HG02943 (cell line): ENCODE measurements around the gene ABCC3.
"Not testable (repeated sequence)": the region's sequence is repeated elsewhere in the genome, so short reads cannot be mapped to it uniquely, and the experiment has no call there.

Source experiments
- ATAC-seq: cut with Tn5 transposase; IDR thresholded peaks from one replicate; pipeline ENCODE4 v1.9.1; 2021; ENCODE audit warnings: mild to moderate bottlenecking, low read depth, moderate library complexity; ENCODE audit not compliant: unreplicated experiment

Gene ABCC3

DNA sequence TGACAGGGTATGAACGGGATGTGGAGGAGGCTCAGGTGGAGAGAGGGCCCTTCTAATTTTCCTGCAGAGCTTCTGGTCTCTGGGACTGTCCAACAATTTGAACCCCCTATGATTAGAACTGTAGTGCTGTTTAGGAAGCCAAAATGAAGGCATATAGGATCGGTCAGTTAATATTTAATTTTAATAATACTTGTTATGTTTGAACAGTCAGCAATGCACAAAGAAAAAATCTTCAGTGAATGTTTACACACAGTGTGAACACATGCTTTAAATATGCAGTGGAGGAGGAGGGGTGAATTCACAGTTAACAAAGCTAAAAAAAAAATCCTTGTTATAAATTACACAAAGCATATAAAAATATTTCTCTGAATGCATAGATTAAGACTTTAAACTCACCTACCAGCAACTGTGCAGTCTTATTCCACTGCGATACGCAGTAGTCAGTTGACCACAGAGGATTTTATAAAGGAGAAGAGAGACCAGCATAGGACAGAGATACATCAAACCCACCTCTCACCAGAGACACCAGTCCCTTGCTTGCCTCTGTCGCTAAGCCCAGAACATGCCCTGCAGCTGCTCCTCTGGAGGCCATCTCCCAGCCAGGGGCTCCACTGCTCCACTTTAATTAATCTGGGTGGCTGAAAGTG, 58.5 kb downstream of the ABCC3 start:
- no peak for ATAC-seq

DNA sequence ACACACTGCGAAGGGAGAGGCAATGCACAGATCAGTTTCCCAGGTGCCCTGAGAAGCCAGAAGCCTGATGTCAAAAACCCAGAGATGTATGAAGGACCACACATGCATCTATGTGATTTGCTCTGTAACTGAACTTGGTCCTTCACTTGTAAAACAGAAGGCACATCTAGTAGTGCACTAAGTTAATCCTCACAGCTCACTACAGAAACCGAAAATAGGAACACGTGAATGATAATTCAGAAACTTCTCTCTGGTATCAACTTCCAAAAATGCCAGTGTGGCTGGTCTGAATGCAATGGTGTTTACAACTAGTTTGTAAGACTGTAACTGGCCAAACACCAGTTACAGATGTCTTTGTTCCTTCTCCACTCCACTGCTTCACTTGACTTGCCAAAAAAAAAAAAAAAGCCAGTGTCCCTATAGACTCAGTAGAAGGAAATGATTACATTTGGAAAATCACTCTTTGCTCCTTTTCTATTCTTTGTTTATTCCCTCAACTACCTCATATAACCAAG, 61.7 kb downstream of the ABCC3 start:
- ATAC-seq, result no peak

DNA sequence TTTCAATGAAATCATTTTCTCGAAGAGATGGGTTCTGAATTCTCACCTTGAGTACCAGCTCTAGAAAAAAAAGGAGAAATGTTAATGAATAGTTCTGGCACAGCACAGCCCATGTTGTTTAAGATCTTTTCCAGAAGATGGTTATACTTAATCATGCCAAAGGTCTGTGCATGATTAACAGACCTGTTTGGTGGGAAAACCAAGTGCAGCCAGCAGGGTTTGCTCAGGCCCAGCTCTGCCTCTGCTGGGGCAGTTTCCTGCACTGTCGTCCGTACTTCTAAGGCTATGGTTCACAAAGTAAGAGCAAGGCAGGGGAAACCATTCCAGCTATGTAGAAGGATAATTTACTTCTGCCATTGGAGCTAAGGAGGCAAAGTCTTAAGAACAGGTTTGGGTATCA, 62.4 kb downstream of the ABCC3 start:
- ATAC-seq, result no peak

DNA sequence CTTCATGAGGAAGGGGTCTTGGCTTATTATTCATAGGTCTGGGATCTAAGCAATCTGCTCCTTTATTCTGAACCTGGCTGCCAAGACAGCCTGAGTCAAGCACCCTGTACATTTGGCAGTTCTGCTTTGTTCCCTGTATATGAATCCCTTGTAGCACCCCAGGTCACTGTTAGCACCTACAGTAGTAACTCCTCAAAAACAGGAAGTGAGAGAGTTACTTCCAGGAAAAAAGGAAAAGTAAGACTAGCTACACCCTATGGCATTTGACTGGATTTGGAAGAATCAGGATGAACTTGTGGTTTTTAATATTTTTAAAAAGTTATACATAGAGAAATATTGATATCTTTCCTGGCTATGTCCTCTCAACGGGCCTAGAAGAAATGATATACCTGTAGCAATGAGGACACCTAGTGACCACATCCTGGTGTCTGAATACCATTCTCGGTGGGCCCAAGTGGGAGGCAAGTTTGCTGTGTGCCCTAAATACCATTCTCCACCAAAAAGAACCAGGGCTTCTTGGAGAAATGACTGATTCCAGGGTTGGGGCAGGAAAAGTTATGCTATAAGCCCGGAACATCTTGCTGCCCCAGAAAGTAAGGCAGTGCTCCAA, 63.1 kb downstream of the ABCC3 start:
- ATAC-seq, result no peak

DNA sequence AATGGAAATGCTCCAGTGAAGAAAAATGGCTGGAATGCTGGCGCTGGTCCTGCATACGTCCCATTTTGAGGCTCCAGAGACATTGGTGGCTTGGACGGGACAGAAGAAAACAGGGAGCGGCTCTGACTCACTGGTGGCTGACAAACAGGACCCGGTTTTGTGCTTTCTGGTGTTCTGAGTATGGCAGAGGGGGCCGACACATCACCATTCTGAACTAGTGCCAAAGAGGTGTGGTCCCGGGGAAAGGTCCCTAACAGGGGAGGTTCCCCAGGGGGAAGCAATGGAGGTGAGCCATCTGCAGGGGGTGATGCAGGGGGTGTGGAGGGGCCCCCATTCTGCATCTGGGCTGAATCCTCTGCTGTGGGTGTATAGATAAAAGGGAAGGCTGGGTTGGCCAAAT, 64.7 kb downstream of the ABCC3 start:
- ATAC-seq, result no peak

DNA sequence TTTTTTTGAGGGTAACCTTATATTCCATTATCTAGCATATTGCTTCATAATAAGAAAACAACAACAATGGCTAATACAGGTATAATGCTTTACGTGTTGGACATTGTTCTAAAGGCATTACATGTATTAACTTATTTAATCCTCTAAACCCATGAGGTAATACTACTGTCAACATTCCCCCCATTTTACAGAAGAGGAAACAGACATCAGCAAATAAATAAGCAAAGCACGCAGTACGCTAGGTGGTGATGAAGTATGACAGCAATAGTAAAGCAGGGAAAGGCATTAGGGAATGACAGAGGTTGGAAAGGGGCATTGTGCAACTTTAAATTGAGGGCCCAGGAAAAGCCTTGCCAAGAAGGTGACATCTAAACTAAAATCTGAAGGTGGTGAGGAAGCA, 68.5 kb downstream of the ABCC3 start:
- no peak for ATAC-seq

DNA sequence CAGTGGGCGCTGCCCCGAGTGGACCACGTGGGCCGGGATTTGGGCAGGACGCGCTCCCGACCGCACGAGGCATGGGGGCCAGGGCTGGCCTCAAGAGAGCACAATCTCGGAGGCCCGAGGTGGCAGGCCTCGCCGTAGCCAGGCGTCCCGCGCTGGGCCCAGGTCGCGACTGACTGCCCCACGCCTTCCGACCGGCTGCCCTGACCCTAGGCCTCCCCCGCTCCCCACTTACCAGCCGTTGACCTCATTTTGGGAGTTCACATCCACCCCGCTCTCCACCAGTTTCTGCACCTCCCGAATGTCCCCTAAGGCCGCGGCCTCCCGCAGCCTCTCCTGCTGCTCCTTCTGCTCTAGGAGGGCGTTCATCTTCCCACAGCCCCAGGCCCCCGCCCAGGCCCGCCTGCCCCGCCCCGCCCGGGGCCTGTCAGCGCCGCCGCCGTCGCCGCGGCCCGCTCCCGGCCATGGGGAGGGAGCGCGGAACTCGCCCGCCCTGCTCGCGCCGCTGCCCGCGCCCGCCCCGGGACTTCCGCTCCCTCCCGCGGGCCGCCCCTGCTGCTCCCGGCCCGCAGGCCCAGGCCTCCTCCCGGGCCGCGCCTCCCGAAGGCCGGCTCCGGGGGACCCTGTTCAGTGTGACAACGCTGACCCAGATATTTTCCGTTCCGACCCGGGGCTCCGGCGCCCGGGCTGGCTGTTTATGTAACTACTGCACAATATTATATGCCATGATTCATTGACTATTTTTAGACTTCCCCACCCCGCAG, 72.8 kb downstream of the ABCC3 start, which contains the start of gene ANKRD40:
TSS of gene ANKRD40 (minus strand) at position 626 of the 761 bp plus-strand sequence. CDS start at position 366, 260 bp downstream.
- peak; percentile 72 for ATAC-seq

DNA sequence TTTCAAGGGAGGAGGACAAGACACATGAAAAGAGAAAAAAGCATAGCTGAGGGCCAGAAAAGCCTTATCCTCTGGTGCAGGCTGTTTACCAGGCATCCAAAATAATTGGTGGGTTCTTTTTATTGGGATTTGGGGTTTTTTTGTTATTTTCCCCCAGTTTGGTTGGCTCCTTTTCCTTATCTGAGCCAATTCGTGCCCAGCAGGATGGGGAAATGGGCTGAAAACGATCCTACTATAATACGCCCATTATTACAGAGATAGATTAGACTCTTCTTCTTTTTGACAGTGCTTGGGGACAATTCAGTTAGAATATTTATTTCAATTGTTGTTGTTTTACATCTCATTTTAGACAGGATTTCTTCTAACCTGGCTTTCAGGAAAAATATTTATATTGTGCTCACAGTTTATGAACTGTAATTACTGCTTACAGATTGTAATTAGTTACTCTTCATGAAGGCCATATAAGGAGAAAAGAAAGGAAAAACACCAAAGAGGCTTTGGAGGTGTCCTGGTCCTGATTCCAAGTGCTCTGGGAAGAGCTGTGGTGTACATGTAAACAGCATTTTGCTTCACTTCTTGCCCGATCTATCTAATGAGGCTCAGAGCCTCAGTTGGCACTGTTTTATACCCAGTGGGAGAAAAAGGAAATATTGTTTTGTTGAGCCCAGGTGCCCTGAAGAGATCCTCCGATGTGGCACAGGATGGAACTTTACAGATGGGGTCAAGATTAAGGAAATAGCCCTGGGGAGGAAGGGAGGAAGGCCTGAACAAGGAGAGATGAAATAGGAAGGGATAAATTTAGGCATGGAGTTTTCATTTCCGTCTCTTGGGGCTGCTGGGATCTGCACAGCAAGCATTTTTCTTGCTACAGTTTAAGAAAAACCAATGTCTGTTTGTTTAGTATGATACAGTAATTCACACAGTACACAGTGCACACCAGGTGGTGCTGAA, 73.6 kb downstream of the ABCC3 start:
- ATAC-seq, result no peak

DNA sequence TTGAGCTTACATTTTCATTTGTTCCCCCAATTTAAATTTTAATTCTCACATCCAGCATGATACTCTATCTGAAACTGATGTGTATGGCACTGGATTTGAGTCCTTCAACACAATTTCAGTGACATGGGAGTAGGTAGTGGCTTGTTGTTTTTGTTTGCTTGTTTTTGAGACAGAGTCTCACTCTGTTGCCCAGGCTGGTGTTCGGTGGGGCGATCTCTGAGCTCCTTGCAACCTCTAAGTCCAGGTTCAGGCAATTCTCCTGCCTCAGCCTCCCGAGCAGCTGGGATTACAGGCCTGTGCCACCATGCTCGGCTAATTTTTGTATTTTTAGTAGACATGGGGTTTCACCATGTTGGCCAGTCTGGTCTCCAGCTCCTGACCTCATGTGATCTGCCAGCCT, 74.4 kb downstream of the ABCC3 start:
- not testable (repeated sequence) for ATAC-seq

DNA sequence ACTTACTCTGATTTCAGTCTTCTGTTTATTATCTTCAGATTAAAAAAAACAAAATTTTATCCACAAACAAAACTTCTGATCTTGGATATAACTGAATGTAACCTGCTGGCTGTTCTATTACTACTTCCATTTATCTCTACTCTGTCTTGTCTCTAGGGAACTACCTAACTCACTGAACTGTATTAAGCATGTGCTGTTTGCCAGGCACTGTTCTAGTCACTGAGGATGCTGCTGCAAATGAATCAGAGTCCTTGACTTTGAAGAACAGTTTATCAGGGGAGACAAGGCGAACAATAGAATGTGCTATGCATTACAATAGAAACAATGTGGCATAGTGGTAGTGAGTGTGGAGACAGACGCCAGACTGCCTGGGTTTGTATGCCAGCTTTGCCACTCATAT, 75.3 kb downstream of the ABCC3 start:
- ATAC-seq, result no peak

DNA sequence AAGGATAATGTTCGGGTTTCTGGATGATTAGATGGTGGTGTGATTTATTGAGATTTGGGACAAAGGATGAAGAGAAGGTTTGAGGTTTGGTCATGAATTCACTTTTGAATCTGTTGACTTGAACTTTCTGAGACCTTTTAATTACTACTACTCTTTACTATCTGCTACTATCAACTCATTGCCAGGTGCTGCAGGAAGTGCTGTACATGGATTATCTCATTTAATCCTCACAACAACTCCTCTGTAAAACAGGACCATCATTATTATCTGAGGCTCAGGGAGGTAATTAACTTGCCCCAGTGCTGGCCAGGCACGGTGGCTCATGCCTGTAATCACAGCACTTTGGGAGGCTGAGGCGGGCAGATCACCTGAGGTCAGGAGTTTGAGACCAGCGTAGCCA, 76.0 kb downstream of the ABCC3 start:
- no peak for ATAC-seq

DNA sequence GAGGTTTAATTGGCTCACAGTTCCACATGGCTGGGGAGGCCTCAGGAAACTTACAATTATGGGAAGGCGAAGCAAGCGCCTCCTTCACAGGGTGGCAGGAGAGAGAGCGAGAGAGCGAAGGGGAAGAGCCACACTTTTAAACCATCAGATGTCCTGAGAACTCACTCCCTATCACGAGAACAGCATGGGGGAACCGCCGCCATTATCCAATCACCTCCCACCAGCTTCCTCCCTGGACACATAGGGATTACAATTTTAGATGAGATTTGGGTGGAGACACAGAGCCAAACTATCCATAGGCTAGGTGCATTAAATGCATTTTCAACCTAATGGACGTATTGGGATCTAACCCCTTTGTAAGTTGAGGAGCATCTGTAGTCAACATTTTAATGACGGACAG, 78.0 kb downstream of the ABCC3 start:
- ATAC-seq, result no peak

DNA sequence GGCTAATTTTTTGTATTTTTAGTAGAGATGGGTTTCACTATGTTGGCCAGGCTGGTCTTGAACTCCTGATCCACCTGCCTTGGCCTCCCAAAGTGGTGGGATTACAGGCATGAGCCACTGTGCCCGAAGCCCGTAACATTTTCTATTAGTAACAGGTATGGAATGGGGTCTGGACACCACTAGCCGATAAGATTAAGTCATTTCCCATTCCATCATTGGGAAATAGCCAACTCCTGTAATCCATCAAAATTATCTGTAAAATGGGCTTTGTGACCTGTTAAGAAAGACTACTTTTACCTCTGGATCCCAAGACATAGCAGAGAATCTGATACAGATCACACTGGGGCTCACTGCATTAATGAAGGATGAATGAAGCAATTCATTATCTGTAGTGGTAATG, 80.8 kb downstream of the ABCC3 start:
- no peak for ATAC-seq

DNA sequence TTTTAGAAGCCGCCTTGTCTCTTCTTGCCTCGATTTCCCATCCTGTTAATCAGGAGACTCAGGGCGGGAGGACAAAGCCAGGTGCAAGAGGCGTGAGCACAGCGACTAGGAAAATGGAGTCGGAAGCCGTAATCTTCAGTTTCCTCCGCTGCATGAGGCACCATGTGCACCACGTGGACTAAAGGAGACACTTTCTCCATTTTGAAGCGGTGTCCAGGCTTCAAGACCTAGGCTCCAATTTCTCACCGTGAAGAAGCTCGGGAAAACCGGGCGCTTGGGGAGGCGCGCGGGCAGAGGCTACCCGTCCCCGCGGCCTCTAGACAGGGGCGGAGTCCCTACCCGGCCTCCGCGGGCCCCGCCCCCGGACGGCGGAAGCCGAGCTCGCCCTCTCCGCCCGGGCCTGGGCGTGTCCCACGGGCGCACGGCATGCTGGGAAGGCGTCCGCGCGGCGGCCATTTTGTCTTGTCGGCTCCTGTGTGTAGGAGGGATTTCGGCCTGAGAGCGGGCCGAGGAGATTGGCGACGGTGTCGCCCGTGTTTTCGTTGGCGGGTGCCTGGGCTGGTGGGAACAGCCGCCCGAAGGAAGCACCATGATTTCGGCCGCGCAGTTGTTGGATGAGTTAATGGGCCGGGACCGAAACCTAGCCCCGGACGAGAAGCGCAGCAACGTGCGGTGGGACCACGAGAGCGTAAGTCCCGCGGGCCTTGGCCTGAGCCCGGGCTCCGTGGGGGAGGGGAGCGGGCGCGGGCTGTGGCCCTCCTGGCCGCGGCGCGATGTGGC, 84.7 kb downstream of the ABCC3 start, which contains the start of gene LUC7L3:
TSS of gene LUC7L3 (plus strand) at position 460 of the 780 bp plus-strand sequence. CDS start at position 590, 130 bp downstream.
- ATAC-seq, result peak; percentile 86

DNA sequence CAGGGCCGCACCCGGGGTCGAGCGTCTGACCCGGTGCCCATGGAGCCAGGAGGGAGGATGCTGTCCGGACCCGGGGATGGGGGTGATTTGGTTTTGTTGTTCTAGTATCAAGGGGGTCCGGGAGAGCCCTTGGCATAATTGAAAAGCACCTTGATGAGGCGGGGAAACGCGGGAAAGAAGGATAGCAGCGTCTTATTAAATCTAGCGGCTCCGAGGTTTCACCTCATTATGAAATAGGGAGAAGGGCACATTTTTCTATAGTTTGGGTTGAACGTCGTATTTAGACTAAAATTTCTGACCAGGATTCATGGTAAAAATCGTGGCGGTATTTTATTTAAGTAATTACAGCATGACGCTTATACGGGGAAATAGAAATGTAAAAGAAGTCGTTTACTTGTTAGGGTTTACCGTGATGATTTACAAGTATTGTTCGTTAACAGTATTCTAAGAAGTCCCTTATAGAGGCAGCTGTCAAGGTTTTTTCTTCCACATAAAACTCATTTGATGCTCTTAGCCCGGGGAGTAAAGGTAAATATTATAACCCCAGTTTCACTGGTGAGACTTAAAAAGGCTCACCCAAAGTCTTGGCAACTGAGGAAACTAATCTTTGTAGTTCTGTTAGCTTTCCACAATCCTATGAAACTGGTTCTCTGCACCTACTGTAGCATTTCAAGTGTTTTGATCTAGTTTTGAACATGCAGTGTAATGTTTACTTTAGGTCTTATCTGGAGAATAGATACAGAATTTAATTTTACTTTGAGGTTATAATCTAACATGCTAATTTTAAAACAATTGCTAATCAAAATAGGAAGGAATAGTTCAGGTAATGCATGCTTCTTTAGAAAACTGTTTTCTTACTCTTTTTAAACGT, 85.5 kb downstream of the ABCC3 start:
- no peak for ATAC-seq

DNA sequence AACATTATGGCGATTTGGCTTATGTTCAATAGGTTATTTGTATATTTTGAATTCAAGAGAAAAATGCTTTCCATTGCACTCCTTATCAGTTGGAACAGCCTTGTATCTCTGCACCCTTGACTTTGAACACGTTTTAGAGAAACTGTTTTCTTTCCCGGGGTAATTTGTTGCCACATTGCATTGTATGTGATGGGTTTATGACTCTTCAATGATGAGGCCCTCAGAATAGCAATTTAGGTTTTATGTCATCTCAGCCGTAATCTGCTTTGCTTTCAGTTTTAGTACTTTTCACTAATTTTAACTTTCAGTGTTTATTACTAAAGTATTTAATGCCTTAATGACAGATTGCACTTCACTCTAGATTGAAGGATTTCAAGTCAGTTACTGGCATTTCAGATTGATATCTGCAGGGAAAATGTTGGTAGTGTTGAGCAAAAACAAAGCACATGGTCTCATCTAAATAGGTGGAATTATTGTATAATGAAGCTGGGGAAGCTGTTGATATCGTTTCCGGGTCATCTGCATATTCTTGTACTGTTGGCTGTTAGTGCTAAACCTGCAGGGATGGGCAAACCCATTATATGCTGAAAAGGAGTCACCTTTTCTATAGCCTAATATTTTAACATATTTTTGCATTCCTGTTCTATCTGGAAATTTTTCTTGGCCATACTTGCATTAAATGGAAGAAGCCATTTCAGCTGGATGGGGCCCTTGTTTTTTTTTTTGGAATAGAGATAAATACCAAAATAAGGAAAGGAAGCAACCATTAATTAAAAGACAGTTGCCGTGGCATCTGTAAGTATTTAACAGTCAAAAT, 86.7 kb downstream of the ABCC3 start:
- ATAC-seq, result no peak

DNA sequence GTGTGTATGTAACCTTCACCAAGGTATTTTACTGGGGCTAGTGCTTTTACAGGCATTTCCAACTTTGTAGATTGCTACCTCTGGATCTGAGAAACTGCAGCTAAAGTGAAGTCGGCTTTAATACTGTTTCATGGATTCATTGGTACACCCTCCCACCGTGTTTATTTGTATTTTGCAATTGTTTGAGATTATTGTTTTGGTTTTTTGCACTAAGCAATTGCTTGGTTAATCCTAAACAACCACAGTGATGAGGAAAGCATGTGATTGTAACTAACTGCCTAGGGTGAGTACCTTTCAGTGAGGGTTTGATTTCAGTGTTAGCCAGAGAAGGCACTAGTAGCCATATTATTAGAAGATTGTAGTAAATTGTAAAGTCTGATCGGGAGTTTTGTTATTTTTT, 88.1 kb downstream of the ABCC3 start:
- no peak for ATAC-seq

DNA sequence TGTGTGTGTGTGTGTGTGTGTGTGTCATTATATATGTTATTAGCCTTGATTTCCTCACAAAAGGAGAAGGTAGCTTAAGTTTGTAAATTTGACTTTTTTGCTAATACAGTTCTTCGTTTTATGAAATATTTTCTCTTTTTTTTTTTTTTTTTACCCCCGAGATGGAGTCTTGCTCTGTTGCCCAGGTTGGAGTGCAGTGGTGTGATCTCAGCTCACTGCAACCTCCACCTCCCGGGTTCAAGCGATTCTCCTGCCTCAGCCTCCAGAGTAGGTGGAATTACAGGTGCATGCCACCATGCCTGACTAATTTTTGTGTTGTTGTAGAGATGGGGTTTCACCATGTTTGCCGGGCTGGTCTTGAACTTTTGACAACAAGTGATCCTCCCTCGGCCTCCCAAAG, 89.9 kb downstream of the ABCC3 start:
- ATAC-seq, result not testable (repeated sequence)
